Measurements from ENCODE around the gene GBP1. TPM values are rescaled to one million over a fixed set of nuclear protein-coding genes. Genes with fewer than 3 reads are reported as not detected.
"Not testable (repeated sequence)": the region's sequence is repeated elsewhere in the genome, so short reads cannot be mapped to it uniquely, and the experiment has no call there.

Gene GBP1
- total and polyA plus RNA-seq, 2 of the 4 experiments (the other 2 are of a cell fraction) = 39.3 to 118 TPM

- in situ Hi-C loops (cut with MboI; ENCODE audit: low sequenced_read_pairs); H3K4me1 ChIP-seq (ENCODE audit: control insufficient read depth, insufficient read depth, low read length); H4K91ac ChIP-seq (ENCODE audit: insufficient read depth, low read depth, low read length); dilution Hi-C loops (cut with HindIII; ENCODE audit: low sequenced_read_pairs, unreplicated experiment); intact Hi-C loops (cut with micrococcal nuclease); H3K27me3 ChIP-seq (ENCODE audit: control insufficient read depth, insufficient read depth, low read length); H3K4ac ChIP-seq (ENCODE audit: low read depth, low read length); H3K9me1 ChIP-seq (ENCODE audit: insufficient read depth, low read length); H2BK120ac ChIP-seq (ENCODE audit: low read depth, low read length); BruUV-seq (replicated peaks); ATAC-seq (ENCODE audit: low read depth); H2AFZ ChIP-seq (replicated peaks; ENCODE audit: low read length, poor library complexity); H2AK9ac ChIP-seq (replicated peaks; ENCODE audit: low read depth, low read length, poor library complexity); H3K4me2 ChIP-seq (ENCODE audit: low read depth, low read length); H3K79me1 ChIP-seq (ENCODE audit: low read depth in 1 of 2, low read length in 2 of 2); H3K56ac ChIP-seq (ENCODE audit: extremely low read depth, insufficient read depth, low read length); H3K27ac ChIP-seq (ENCODE audit: insufficient read depth, low read length); H3K36me3 ChIP-seq (ENCODE audit: control insufficient read depth, insufficient read depth, low read length); CTCF ChIA-PET; H3K9me3 ChIP-seq (ENCODE audit: control insufficient read depth, insufficient read depth, low read length); POLR2A ChIA-PET (ENCODE audit: unreplicated experiment); H3K4me3 ChIP-seq (ENCODE audit: insufficient read depth, low read depth, low read length); H2AK5ac ChIP-seq (ENCODE audit: low read depth, low read length); H3K14ac ChIP-seq (replicated peaks; ENCODE audit: low read depth, low read length); H3K9ac ChIP-seq (ENCODE audit: low read depth, low read length); H2BK5ac ChIP-seq (ENCODE audit: low read depth, low read length, poor library complexity, severe bottlenecking); H4K8ac ChIP-seq (ENCODE audit: low read depth in 2 of 2, low read length in 2 of 2); H4K20me1 ChIP-seq (ENCODE audit: insufficient read depth, low read length); H4K5ac ChIP-seq (ENCODE audit: low read depth, low read length); H2BK20ac ChIP-seq (ENCODE audit: low read depth, low read length); H3K23ac ChIP-seq (ENCODE audit: low read depth, low read length); H3K18ac ChIP-seq (ENCODE audit: low read depth, low read length); DNase-seq; H2BK15ac ChIP-seq (ENCODE audit: low read depth, low read length): not testable (repeated sequence)
- no CpG with 5 or more reads among the region's 2 CpGs for WGBS, 2 experiments (ENCODE audit: extremely low coverage in 2 of 2, insufficient read length in 1 of 2)
These were observed 36.0 kb downstream of the GBP1 start for GRCh38 chr1:89029051-89029450.

All from IMR-90 (cell line).